Inflammatory macrophage treated with lipopolysaccharide for 1 hour (primary cell): ENCODE measurements around the gene COPZ1.
A peak's percentile ranks its signal among the peaks of the same experiment; 100 is the strongest.
"Not testable (repeated sequence)": the region's sequence is repeated elsewhere in the genome, so short reads cannot be mapped to it uniquely, and the experiment has no call there.

Source experiments
- DNase-seq, 2 donors: peaks; one replicate each; pipeline ENCODE4 v3.0.0-alpha.2; 2020 to 2022

The COPZ1 gene

GRCh38 chr12:54294953-54295566 lies 29.9 kb upstream of the COPZ1 start:
- DNase-seq: no peak

- DNase-seq: no peak
Observed at GRCh38 chr12:54296393-54297099, 28.4 kb upstream of the COPZ1 start.

DNA sequence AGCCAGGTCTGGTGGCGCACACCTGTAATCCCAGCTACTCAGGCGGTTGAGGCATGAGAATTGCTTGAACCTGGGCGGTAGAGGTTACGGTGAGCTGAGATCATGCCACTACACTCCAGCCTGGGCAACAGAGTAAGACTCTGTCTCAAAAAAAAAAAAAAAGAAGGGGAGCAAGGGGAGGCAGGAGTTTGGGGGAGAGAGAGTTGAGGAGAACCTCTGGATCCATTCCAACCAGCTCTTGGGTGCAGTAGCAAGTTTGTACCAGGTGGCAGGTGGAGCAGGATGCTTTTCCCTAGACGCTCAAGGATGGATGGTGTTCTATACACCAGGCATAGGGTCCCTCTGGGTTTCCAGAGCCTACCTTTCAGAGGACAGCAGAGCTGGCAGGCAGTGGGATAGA lies 26.0 kb upstream of the COPZ1 start:
- no peak for DNase-seq

DNA sequence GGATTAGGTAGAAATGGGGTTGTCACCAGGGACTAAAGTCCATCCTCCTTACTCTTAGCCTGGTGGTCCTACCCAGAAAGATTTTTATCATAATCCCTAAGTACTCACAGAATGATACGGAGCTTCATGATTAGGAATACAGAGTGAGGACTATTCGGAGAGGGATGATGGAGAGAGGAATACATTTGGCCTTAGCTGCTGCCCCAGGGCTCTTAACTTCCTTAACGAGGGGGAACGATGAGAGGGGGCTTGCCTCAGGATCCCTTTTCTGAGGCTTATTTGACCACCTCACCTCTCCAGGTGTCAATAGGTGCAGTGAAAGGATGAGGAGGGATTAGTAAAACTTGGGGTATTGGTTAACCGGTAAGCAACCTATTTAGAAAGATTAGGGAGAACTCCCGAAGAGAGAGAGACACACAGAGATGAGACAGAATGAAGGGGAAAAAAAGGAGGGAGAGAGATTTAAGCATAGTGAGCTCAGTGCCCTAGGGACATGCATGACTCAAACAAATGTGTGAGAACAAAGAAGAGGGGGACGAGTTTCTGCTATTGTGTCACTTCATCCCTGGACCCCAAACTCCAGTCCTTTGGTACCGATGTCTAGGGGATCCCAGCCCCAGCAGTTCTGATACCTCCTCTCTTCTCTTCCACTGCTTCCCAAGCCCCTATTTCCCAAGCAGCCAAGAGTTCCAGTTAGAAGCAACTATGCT lies 25.3 kb upstream of the COPZ1 start:
- no peak for DNase-seq

DNA sequence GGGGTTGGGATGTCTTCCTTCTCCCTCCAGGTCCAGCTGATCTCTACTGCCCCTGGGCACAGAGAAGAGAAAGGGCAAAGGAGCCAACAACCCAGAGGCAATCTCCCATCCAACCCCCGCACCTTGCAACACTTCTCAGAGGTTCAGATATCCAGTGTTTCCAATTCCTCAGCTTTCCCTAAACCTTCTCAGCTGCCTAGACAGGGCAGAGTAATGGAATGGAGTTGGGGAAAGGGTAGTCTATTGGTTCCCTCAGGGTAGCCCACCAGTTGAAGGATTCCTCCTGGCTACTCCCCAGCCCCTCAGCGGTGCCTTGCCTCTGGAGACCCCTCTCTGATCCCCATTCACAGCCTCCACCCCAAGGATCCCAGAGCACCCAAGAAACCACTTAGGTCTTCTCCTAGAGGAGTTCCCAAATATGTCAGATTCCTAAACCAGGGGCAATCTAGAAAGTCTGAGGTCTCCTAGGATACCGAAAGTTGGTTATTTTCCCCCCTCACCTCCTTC lies 24.7 kb upstream of the COPZ1 start:
- DNase-seq: no peak

DNA sequence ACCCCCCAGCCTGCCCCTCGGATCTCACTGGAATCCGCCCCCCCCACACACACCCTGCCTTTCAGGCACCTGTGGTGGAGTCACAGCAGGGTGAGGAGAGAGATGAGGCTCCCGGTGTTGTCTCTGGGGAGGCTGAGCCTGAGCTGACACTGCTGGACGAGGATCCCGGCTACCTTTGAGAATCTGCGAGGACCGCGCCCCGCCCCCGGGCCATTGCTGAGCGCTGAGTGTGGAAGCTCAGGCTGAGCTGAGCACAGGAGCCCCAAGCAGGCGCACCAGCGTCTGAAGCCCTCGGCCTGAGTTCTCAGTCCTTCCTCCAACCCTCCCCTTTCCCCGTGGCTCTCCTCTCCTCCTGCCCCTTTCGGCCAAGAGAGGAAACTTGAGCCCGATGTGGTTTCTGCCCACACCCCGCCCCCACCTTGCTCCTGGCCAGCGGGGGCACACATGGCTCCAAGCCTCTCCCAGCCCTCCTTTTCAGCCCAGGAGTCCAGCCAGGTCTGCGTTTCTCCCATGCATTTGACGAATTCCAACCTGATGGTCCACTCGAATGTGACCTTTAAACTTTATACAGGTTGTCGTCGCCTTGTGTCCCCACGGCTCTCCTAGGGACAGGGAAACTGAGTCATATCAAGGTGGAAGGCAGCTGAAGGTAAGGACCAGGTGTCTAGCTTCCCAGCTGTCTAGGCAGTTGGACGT lies 24.1 kb upstream of the COPZ1 start, which contains the start of gene NFE2:
Gene NFE2 (minus strand): TSS at position 284 of the 696 bp plus-strand sequence. CDS start 5,767 bp downstream, outside the sequence.
- peak; percentile 41 to 58 for DNase-seq

DNA sequence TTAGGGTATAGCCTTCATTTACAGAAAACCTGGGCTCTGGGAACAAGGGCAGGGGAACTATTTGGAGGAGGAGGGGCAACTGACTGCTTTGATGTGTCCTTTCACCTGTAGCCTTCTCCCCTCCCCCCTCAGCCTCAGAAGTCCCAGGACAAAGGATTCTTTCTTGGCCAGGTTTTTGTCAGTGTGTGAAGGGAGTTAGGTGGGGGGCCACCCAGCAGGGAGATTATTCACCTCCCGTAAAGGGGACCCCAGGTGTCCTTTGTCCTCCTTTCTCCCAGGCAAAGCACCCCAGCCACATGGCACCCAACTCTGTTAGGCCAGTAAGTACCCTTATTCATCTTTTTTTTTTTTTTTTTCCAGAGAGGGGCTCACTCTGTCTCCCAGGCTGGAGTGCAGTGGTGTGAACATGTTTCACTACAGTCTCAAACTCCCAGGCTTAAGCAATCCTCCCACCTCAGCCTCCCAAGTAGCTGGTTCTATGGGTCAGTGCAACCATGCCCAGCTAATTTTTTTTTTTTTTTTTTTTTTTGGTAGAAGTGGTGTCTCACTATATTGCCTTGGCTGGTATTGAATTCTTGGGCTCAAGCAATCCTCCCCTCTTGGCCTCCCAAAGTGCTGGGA lies 23.4 kb upstream of the COPZ1 start:
- peak; percentile 57 to 70 for DNase-seq

DNA sequence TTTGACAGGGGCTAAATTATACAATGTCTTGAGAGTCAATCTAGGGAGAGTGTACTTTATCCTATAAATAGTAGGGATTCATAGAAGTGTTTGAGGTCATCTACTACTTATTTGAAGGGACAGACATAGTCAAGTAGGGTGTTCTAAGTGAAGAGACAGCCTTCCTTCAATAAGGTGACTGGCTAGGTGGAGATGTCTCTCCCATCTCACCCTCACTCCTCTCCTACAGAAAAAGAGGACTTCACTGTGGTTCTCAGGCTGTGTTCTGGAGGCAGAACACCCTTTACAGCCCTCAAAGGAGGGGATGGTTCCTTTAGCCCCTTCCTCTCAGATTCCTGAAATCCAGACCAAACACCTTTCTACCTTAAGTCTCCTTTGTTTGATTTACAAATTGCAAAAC lies 21.3 kb upstream of the COPZ1 start:
- DNase-seq: no peak

DNA sequence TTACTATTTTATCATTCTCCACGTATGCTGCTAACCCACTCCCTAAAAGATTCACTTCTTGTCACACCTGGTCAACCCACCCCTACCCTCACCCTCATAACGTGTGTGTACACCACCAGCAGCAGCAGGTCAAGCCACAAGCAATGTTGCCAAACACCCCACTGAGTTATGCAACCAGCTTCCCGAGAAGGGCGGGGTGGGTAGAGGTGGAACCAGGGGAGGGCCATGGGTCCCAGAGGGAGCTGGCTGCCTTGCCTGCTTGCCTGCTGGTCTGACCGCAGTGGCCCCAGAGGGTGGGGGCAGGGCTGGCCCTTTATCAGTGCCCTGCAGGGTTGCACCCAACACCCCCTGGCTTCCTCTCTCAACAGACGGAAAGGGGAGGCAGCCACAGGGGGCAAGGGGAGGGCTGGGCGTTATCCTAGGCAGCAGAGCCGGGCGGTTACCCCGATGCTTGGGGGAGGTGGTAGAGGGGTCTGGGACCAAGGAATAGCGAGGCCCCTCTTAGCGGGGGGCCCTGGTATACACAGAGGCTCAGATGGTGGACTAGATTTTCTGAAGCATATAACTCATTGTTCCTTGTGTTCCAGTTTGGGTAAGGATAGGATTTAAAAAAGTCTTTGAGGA lies 20.6 kb upstream of the COPZ1 start:
- DNase-seq: peak; percentile 66 to 82

DNA sequence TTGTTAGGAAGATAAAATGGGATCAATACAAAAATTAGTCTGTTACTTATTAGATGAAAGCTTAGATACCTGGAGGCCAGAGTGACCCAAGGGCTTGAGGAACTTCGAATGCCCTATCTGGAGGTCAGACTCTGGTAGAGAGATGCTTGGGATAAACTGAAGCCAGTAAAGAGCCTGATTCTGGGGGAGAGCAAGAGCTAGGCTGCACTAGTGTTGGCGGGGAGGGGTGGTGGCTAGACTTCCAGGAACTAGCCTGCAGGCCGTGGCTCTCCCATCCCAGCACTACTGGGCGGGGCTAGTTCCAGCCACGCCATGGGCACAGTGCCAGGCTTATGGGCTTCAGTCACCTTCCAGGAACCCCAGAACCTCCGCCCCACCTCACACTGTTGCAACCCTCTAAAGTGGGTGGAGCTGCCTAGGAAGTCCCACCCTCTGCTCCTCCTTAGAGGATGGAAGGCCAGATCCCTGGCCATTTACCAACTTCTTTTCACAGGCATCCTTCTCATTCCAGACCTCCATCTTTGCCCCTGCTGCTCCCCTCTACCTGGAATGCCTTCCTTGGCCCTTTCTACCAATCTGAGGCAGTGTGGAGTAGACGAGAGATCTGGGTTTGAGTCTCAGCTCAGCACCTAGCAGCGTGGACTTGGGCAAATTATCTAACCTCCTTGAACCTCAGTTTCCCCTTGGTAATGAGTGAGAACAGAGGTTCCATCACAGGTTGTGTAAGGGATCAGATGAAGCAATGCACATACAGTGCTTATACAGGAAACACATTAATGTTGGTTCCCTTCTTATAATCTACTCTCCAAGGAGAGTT lies 17.8 kb upstream of the COPZ1 start:
- DNase-seq: peak; percentile 84 to 89

DNA sequence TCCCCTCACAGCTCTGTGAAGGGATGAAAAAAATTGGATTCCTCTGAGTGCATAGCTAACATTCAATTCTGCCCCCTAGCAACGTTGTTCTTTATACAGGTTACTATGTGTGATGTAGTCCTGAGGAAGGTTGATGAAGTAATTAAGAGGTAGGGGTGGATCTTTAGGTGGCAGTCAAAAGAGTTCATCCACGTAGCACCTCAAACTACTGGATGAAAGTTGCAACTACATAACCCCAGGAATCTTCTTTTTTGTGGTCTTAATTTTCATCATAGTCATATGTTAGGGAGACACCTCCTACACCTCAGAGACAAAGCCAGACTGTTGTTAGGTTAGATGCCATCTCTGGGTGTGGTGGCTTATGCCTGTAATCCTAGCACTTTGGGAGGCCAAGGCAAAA lies 13.9 kb upstream of the COPZ1 start:
- no peak for DNase-seq

GRCh38 chr12:54312309-54312708 lies 12.6 kb upstream of the COPZ1 start:
- DNase-seq: not testable (repeated sequence)

GRCh38 chr12:54321363-54321762 lies 3.6 kb upstream of the COPZ1 start:
- no peak for DNase-seq

GRCh38 chr12:54325442-54326109 lies 645 bp downstream of the COPZ1 start:
- DNase-seq: not testable (repeated sequence)

- peak; percentile 35 to 45 for DNase-seq
Observed at GRCh38 chr12:54328595-54329337, 3.8 kb downstream of the COPZ1 start.

DNA sequence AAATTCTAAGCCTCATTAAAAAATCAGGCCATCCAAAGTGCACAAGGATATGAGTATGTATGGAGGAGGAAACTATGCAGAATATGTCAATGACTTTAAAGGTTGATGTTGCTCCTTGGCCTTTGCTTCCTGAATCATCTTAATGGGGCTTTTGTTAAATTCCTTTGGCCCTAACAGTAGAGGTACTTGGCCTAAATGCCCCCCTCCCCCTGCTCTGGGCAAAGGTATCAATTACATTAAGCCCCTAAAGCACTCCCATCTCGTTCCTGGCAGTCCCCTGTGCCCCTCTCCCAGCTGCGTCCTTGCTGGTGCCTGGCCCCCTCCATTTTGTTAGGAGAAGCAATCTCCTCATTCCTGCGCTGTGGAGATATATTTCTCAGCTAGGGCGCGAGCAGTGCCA lies 4.8 kb downstream of the COPZ1 start:
- DNase-seq: no peak

DNA sequence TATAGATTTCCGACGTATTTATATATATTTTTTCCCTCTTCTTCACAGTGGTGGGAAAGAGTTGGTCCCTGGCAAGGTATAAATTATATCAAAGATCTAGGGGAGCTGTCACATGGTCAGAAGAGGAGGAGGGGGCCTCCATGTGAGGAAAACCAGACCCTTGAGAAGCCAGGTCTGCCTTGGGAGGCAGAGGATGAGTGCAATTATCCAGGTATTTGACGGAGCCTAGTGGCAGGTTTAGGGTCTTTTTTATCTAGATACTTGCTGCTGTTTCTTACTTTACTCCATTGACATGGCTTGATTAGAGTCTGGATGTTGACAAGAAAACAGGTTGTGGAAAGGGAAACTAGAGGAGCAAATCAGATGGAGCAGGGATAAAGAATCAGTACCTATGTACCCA lies 5.5 kb downstream of the COPZ1 start:
- no peak for DNase-seq

GRCh38 chr12:54331461-54331860 lies 6.5 kb downstream of the COPZ1 start:
- DNase-seq: no peak

DNA sequence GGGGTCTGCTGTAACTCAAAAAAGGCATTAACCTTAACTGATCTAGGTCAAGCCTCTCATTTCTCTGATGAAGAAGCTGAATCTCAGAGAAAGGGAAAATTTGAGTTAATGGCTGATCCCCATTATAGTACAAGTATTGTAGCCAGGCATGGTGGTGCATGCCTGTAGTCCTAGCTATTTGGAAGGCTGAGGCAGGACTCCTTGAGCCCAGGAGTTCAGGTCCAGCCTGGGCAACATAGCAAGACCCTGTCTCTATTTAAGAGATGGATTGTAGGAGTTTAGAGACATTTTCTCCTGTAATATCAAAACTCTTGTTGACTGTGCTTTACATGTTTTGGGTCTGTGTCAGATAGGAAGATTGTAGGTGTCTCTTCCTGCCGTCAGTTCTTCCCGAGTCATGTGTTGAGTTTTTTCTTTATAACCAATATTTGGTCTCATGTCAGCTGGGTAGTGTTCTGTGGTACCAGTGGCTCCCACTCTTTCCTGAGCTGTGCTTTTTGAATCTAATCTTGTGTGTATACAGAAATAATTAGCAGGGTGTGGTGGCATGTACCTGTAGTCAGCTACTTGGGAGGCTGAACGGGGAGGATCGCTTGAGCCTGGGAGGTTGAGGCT lies 8.6 kb downstream of the COPZ1 start:
- DNase-seq: no peak
